Activated naive CD8-positive, alpha-beta T cell treated with anti-CD3 and anti-CD28 coated beads, Interleukin-2, amount 10 ng/mL, durations not matched to agents 7 days and 5 days (primary cell): Measurements from ENCODE around the gene DSCAM. TPM values are rescaled to one million over a fixed set of nuclear protein-coding genes. Genes with fewer than 3 reads are reported as not detected.

ENCODE experiments used
- ATAC-seq: fragments of 150-1000 bp; cut with Tn5 transposase; one replicate; pipeline ENCODE4 v1.10.0; 2021; ENCODE audit warnings: low read depth, moderate library complexity
- POLR2A ChIA-PET: fragments of 350-600 bp; sonication (Branson Sonifier 250); formaldehyde crosslinking; loops from one replicate; lab custom pipeline; 2021; ENCODE audit warnings: antibody characterized with exemption; lab: Charles Lee
- DNase-seq: peaks from one replicate; pipeline ENCODE4 v3.0.0; 2021
- H3K27ac Mint-ChIP-seq: one replicate; pipeline ENCODE4 v1.8.0; 2022; ENCODE audit warnings: mild to moderate bottlenecking, mixed read lengths
- H3K27me3 Mint-ChIP-seq: one replicate; pipeline ENCODE4 v1.8.0; 2022; ENCODE audit warnings: mild to moderate bottlenecking, moderate library complexity, mixed read lengths
- H3K36me3 Mint-ChIP-seq: one replicate; pipeline ENCODE4 v1.8.0; 2021; ENCODE audit warnings: mild to moderate bottlenecking, mixed read lengths
- H3K4me1 Mint-ChIP-seq: one replicate; pipeline ENCODE4 v1.8.0; 2021; ENCODE audit warnings: mixed read lengths
- H3K4me3 Mint-ChIP-seq: one replicate; pipeline ENCODE4 v1.8.0; 2022; ENCODE audit warnings: mild to moderate bottlenecking, moderate library complexity, mixed read lengths
- H3K9me3 Mint-ChIP-seq: one replicate; pipeline ENCODE4 v1.8.0; 2021; ENCODE audit warnings: mixed read lengths
- total RNA-seq, 2 experiments: library from RNA; stranded (reverse); gene quantifications; one replicate each; pipeline ENCODE4 v1.2.3, GENCODE V29; 2021

Gene DSCAM
- total RNA-seq, 2 experiments from 2014 or later: not detected

DNA sequence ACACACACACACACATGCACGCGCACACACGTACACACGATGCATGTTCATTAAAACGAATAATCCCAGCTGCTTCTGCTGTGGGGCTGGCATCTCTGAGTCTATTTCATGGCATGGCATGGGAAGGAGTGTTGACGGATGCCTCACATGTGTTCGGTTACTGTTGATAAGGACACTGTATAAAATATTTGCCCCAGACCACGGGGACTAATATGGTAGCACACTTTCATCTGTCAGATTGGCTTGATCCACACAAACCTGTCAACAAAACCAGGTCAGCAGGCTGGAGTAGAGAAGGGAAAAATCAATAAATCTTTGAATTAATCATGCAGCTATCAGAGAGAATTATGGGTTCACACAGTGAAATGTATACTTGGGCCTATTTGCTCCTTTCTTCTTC lies 171.9 kb downstream of the DSCAM start:
- Mint-ChIP-seq H3K4me1 (no peaks in the 10 kb centered on the region), H3K27me3 (no peaks in the 10 kb centered on the region), H3K9me3 (no peaks in the 10 kb centered on the region), H3K36me3 (no peaks in the 10 kb centered on the region), H3K4me3 (no peak overlapping the region), H3K27ac (no peak overlapping the region)
- no peak for DNase-seq
- POLR2A ChIA-PET: no interaction called here
- ATAC-seq: no peak

DNA sequence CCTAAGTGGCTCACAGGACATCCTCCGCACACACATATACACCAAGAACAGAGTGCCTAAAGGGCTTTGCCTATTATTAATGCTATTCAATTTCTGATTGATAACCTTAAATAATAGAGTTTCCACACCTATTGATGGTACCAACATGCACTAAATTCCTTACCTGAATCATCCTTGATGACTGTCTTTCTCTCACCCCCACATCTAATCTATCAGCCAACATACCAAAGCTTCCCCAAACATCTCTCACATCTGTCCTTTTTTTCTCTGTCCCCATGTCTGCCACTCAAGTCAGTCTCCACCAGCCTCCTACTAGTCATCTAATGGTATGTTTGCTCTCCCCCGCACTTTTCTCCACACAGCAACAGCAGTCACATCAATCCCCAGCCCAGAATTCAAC lies 174.4 kb downstream of the DSCAM start:
- POLR2A ChIA-PET: no interaction called here
- Mint-ChIP-seq H3K27ac (no peak overlapping the region), H3K4me3 (no peak overlapping the region), H3K27me3 (no peaks in the 10 kb centered on the region), H3K4me1 (no peaks in the 10 kb centered on the region), H3K9me3 (no peaks in the 10 kb centered on the region), H3K36me3 (no peaks in the 10 kb centered on the region)
- no peak for DNase-seq
- ATAC-seq: no peak

DNA sequence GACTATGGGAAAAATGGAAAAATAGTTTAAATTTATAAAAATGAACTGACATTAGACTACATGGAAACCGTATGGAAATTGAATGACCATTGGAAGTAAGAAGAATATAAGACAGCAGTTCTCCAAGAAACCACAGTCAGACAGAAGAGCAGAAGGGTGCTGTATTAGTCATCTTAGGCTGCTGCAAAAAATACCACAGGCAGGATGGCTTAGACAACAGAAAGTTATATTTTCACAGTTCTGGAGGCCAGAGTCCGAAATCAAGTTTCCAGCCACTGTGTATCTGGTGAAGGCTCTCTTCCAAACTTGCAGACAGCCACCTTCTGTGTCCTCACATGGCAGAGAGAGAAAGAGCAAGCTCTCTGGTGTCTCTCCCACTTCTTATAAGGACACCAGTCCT lies 175.2 kb downstream of the DSCAM start:
- ATAC-seq (no peak), DNase-seq (no peak)
- H3K4me3 Mint-ChIP-seq: no peak overlapping the region
- H3K27ac Mint-ChIP-seq: no peak overlapping the region
- POLR2A ChIA-PET: no interaction called here
- peaks cover 5% of the 10 kb centered on the region for H3K4me1 Mint-ChIP-seq
- no peaks in the 10 kb centered on the region for H3K36me3 Mint-ChIP-seq
- no peaks in the 10 kb centered on the region for H3K27me3 Mint-ChIP-seq
- no peaks in the 10 kb centered on the region for H3K9me3 Mint-ChIP-seq

GRCh38 chr21:40668555-40669275 lies 178.2 kb downstream of the DSCAM start:
- POLR2A ChIA-PET: no interaction called here
- Mint-ChIP-seq H3K9me3 (no peaks in the 10 kb centered on the region), H3K27ac (no peak overlapping the region), H3K27me3 (no peaks in the 10 kb centered on the region), H3K4me3 (no peak overlapping the region), H3K36me3 (no peaks in the 10 kb centered on the region), H3K4me1 (peaks cover 5% of the 10 kb centered on the region)
- no peak for DNase-seq
- ATAC-seq: no peak

GRCh38 chr21:40667967-40668366 lies 179.0 kb downstream of the DSCAM start:
- POLR2A ChIA-PET: no interaction called here
- Mint-ChIP-seq H3K9me3 (no peaks in the 10 kb centered on the region), H3K27ac (no peak overlapping the region), H3K4me3 (no peak overlapping the region), H3K36me3 (no peaks in the 10 kb centered on the region), H3K27me3 (no peaks in the 10 kb centered on the region), H3K4me1 (peaks cover 5% of the 10 kb centered on the region)
- ATAC-seq (no peak), DNase-seq (no peak)

DNA sequence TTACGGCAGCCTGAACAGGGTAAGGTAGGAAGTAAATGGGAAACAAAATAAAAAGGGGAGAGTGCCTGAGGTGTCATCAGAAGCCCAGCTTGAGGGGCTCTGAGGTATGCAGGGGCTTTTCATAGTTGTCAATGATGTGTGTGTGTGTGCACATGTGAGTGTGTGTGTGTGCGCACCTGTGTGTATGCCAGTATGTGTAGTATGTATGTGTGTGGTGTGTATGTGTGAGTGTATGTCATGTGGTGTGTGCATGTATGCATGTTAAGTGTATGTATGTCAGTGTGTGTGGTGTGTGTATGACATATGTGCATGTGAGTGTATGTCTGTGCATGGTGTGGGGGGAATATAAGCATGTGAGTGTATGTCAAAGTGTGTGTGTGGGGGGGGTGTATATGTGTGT lies 184.1 kb downstream of the DSCAM start:
- no peak overlapping the region for H3K27ac Mint-ChIP-seq
- no peak overlapping the region for H3K4me3 Mint-ChIP-seq
- ATAC-seq: no peak
- no peaks in the 10 kb centered on the region for H3K36me3 Mint-ChIP-seq
- POLR2A ChIA-PET: no interaction called here
- peaks cover 3% of the 10 kb centered on the region for H3K27me3 Mint-ChIP-seq
- DNase-seq: no peak
- no peaks in the 10 kb centered on the region for H3K9me3 Mint-ChIP-seq
- peaks cover 5% of the 10 kb centered on the region for H3K4me1 Mint-ChIP-seq

DNA sequence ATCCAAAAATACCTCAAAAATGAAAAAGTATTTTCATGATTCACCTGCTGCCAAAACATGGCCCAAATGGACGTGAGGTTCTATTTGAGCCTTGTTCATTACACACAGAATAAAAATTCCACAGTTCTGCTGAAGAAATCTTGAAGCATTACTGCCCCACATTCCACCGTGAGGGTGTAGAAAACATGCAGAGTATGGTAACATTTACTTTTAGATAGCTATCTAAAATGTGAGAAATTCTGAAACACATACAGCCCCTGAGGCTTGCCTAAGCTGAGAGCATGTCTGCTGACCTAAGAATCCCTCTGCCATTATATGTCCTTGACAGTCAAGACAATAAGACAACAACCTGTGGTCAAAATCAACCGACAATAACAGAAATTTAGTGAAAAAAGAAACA lies 186.5 kb downstream of the DSCAM start:
- H3K27me3 Mint-ChIP-seq: peaks cover 3% of the 10 kb centered on the region
- no peak overlapping the region for H3K27ac Mint-ChIP-seq
- DNase-seq: no peak
- no peak for ATAC-seq
- no peak overlapping the region for H3K4me3 Mint-ChIP-seq
- H3K9me3 Mint-ChIP-seq: no peaks in the 10 kb centered on the region
- no peaks in the 10 kb centered on the region for H3K36me3 Mint-ChIP-seq
- POLR2A ChIA-PET: no interaction called here
- no peaks in the 10 kb centered on the region for H3K4me1 Mint-ChIP-seq

- H3K4me1 Mint-ChIP-seq: no peaks in the 10 kb centered on the region
- peaks cover 3% of the 10 kb centered on the region for H3K27me3 Mint-ChIP-seq
- H3K27ac Mint-ChIP-seq: no peak overlapping the region
- no peak for ATAC-seq
- no peak overlapping the region for H3K4me3 Mint-ChIP-seq
- H3K36me3 Mint-ChIP-seq: no peaks in the 10 kb centered on the region
- no peak for DNase-seq
- H3K9me3 Mint-ChIP-seq: no peaks in the 10 kb centered on the region
- POLR2A ChIA-PET: no interaction called here
Observed at GRCh38 chr21:40658311-40658710, 188.6 kb downstream of the DSCAM start.

DNA sequence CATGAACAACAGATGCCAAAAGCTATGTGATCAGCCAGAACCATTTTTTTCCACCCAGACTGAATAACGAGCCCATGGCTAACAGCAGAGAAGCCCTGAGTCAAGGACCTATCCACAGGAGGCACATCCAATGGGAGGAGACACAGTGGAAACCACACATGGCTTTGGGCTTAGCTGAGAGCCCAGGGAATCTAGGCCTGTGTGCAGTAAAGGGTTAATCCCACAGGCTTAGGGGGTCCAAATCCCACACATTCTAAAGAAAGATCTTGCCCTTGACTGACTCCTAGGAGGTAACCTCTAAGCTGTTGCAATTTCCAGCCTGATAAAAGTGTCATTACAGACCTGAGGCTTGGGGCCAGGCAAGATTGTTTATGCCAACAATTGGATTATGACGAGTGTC lies 194.5 kb downstream of the DSCAM start:
- no peak for ATAC-seq
- POLR2A ChIA-PET: no interaction called here
- Mint-ChIP-seq H3K36me3 (no peaks in the 10 kb centered on the region), H3K27ac (no peak overlapping the region), H3K4me1 (no peaks in the 10 kb centered on the region), H3K4me3 (no peak overlapping the region), H3K27me3 (no peaks in the 10 kb centered on the region), H3K9me3 (peaks cover 4% of the 10 kb centered on the region)
- DNase-seq: no peak

- POLR2A ChIA-PET: no interaction called here
- H3K36me3 Mint-ChIP-seq: no peaks in the 10 kb centered on the region
- no peak for ATAC-seq
Observed at GRCh38 chr21:40647706-40648105, 199.3 kb downstream of the DSCAM start.

DNA sequence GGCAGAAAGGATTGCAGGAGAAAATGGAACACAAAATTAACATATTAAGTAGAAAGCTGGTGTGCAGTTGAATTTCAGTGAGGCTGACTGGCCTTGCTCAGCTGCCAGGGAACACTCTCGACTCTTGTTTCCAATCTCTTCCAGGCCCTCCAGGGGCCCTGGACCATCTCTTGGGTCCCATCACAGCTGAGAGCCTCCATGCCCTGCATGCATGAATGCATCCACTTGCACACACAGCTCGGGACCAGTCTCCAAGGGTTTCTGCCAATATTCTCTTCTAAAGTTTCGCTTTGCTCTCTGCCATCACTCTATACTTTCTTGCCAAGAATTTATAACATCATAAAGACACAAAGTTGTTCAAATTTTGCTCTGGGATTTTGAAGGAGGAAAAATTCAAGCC lies 200.3 kb downstream of the DSCAM start:
- POLR2A ChIA-PET: no interaction called here
- no peaks in the 10 kb centered on the region for H3K36me3 Mint-ChIP-seq
- H3K9me3 Mint-ChIP-seq: peaks cover 7% of the 10 kb centered on the region
- ATAC-seq: no peak
- no peak for DNase-seq
- H3K4me3 Mint-ChIP-seq: no peak overlapping the region
- H3K27me3 Mint-ChIP-seq: no peaks in the 10 kb centered on the region
- no peak overlapping the region for H3K27ac Mint-ChIP-seq
- no peaks in the 10 kb centered on the region for H3K4me1 Mint-ChIP-seq

More at GRCh38 chr21:40647706-40648105, 199.3 kb downstream of the DSCAM start:
- H3K27me3 Mint-ChIP-seq: no peaks in the 10 kb centered on the region
- H3K27ac Mint-ChIP-seq: no peak overlapping the region
- no peak overlapping the region for H3K4me3 Mint-ChIP-seq
- no peaks in the 10 kb centered on the region for H3K4me1 Mint-ChIP-seq
- H3K9me3 Mint-ChIP-seq: peaks cover 4% of the 10 kb centered on the region
- DNase-seq: no peak

GRCh38 chr21:40641042-40641441 lies 205.9 kb downstream of the DSCAM start:
- POLR2A ChIA-PET: no interaction called here
- H3K27ac Mint-ChIP-seq: no peak overlapping the region
- no peak overlapping the region for H3K4me3 Mint-ChIP-seq
- peaks cover 2% of the 10 kb centered on the region for H3K9me3 Mint-ChIP-seq
- H3K27me3 Mint-ChIP-seq: no peaks in the 10 kb centered on the region
- H3K36me3 Mint-ChIP-seq: no peaks in the 10 kb centered on the region
- DNase-seq: no peak
- H3K4me1 Mint-ChIP-seq: no peaks in the 10 kb centered on the region
- ATAC-seq: no peak

- POLR2A ChIA-PET: no interaction called here
- ATAC-seq: no peak
- Mint-ChIP-seq H3K4me1 (no peaks in the 10 kb centered on the region), H3K27me3 (no peaks in the 10 kb centered on the region), H3K4me3 (no peak overlapping the region), H3K27ac (no peak overlapping the region), H3K36me3 (no peaks in the 10 kb centered on the region), H3K9me3 (peaks cover 2% of the 10 kb centered on the region)
- no peak for DNase-seq
Observed at GRCh38 chr21:40640266-40640789, 206.6 kb downstream of the DSCAM start.

GRCh38 chr21:40639616-40640194 lies 207.3 kb downstream of the DSCAM start:
- H3K27ac Mint-ChIP-seq: no peak overlapping the region
- H3K4me3 Mint-ChIP-seq: no peak overlapping the region
- ATAC-seq: no peak
- H3K4me1 Mint-ChIP-seq: no peaks in the 10 kb centered on the region
- POLR2A ChIA-PET: no interaction called here
- no peaks in the 10 kb centered on the region for H3K27me3 Mint-ChIP-seq
- H3K36me3 Mint-ChIP-seq: no peaks in the 10 kb centered on the region
- H3K9me3 Mint-ChIP-seq: peaks cover 2% of the 10 kb centered on the region
- no peak for DNase-seq
